Measurements from ENCODE around the gene MKI67. TPM values are rescaled to one million over a fixed set of nuclear protein-coding genes. Genes with fewer than 3 reads are reported as not detected.

The MKI67 gene
- polyA plus RNA-seq, 1 donor (not counting 4 experiments of a cell fraction or from before 2014, with no cell fraction given): 10.4 TPM

- peaks cover 7% of the 10 kb centered on the region for H3K4me1 ChIP-seq (ENCODE audit: control insufficient read depth, extremely low read depth, insufficient read depth, low read length)
- no peak overlapping the region for H3K27ac ChIP-seq (ENCODE audit: control insufficient read depth, insufficient read depth, low read length)
- H3K36me3 ChIP-seq (ENCODE audit: control insufficient read depth in 2 of 2, extremely low read depth in 1 of 2, insufficient read depth in 2 of 2, low read length in 2 of 2): no peaks in the 10 kb centered on the region
- no peaks in the 10 kb centered on the region for H3K27me3 ChIP-seq (ENCODE audit: control insufficient read depth, extremely low read depth, insufficient read depth, low read length)
- H3K79me2 ChIP-seq (ENCODE audit: control insufficient read depth, insufficient read depth, low read length): no peaks in the 10 kb centered on the region
- no peak overlapping the region for H2AFZ ChIP-seq (ENCODE audit: control insufficient read depth, low read length)
- H3K9me3 ChIP-seq (ENCODE audit: control insufficient read depth, low read depth, low read length): no peaks in the 10 kb centered on the region
- dilution Hi-C loops (cut with MboI; ENCODE audit: extremely low pct_ligation_motif_present, low sequenced_read_pairs): no loop called here
- H3K4me3 ChIP-seq (ENCODE audit: control insufficient read depth in 2 of 3, extremely low read depth in 1 of 3, insufficient read depth in 2 of 3, low read depth in 1 of 3, low read length in 3 of 3): no peak overlapping the region
- TF ChIP-seq EZH2 (IDR thresholded peaks at IDR 0.05; ENCODE audit: low read length): no peak
- TF ChIP-seq CTCF (optimal IDR thresholded peaks at IDR 0.05 in 1 of 3, IDR thresholded peaks at IDR 0.05 in 1 of 3, conservative IDR thresholded peaks at IDR 0.05 in 1 of 3; ENCODE audit: extremely low read depth in 1 of 3, insufficient read depth in 2 of 3, low read length in 3 of 3): no peak
- no peaks in the 10 kb centered on the region for H4K20me1 ChIP-seq (ENCODE audit: control insufficient read depth, extremely low read depth, insufficient read depth, low read length)
- DNase-seq (ENCODE audit: low read depth, low spot score): no peak
- H3K9ac ChIP-seq (ENCODE audit: control insufficient read depth, extremely low read depth, insufficient read depth, low read length): no peak overlapping the region
- peak overlapping the region; percentile 11 for H3K4me2 ChIP-seq (ENCODE audit: control insufficient read depth, extremely low read depth, insufficient read depth, low read depth, low read length)
- H3K9me1 ChIP-seq (ENCODE audit: control insufficient read depth, extremely low read depth, insufficient read depth, low read length): no peaks in the 10 kb centered on the region
- no peak for FAIRE-seq
These were observed 20.8 kb upstream of the MKI67 start for GRCh38 chr10:128147064-128147463.

GRCh38 chr10:128144547-128144946, 18.3 kb upstream of the MKI67 start:
- no peak for FAIRE-seq

More at GRCh38 chr10:128144547-128144946, 18.3 kb upstream of the MKI67 start:
- Histone ChIP-seq H3K4me1 (ENCODE audit: control insufficient read depth, extremely low read depth, insufficient read depth, low read length) (peaks cover 7% of the 10 kb centered on the region), H2AFZ (ENCODE audit: control insufficient read depth, low read length) (no peak overlapping the region), H3K9me1 (ENCODE audit: control insufficient read depth, extremely low read depth, insufficient read depth, low read length) (no peaks in the 10 kb centered on the region), H3K36me3 (ENCODE audit: control insufficient read depth in 2 of 2, extremely low read depth in 1 of 2, insufficient read depth in 2 of 2, low read length in 2 of 2) (no peaks in the 10 kb centered on the region), H3K27ac (ENCODE audit: control insufficient read depth, insufficient read depth, low read length) (no peak overlapping the region), H3K4me2 (ENCODE audit: control insufficient read depth, extremely low read depth, insufficient read depth, low read depth, low read length) (no peak overlapping the region), H3K27me3 (ENCODE audit: control insufficient read depth, extremely low read depth, insufficient read depth, low read length) (no peaks in the 10 kb centered on the region), H4K20me1 (ENCODE audit: control insufficient read depth, extremely low read depth, insufficient read depth, low read length) (no peaks in the 10 kb centered on the region), H3K9me3 (ENCODE audit: control insufficient read depth, low read depth, low read length) (no peaks in the 10 kb centered on the region), H3K79me2 (ENCODE audit: control insufficient read depth, insufficient read depth, low read length) (no peaks in the 10 kb centered on the region), H3K9ac (ENCODE audit: control insufficient read depth, extremely low read depth, insufficient read depth, low read length) (no peak overlapping the region), H3K4me3 (ENCODE audit: control insufficient read depth in 2 of 3, extremely low read depth in 1 of 3, insufficient read depth in 2 of 3, low read depth in 1 of 3, low read length in 3 of 3) (no peak overlapping the region)
- TF ChIP-seq EZH2 (IDR thresholded peaks at IDR 0.05; ENCODE audit: low read length) (no peak), CTCF (optimal IDR thresholded peaks at IDR 0.05 in 1 of 3, IDR thresholded peaks at IDR 0.05 in 1 of 3, conservative IDR thresholded peaks at IDR 0.05 in 1 of 3; ENCODE audit: extremely low read depth in 1 of 3, insufficient read depth in 2 of 3, low read length in 3 of 3) (no peak)
- no peak for DNase-seq (ENCODE audit: low read depth, low spot score)
- dilution Hi-C loops (cut with MboI; ENCODE audit: extremely low pct_ligation_motif_present, low sequenced_read_pairs): no loop called here
